ENCODE data around the gene ATPAF2. TPM values are rescaled to one million over a fixed set of nuclear protein-coding genes. Genes with fewer than 3 reads are reported as not detected.

ATPAF2 gene
- total RNA-seq, 2 experiments from 2014 or later: 31.0 to 33.3 TPM

DNA sequence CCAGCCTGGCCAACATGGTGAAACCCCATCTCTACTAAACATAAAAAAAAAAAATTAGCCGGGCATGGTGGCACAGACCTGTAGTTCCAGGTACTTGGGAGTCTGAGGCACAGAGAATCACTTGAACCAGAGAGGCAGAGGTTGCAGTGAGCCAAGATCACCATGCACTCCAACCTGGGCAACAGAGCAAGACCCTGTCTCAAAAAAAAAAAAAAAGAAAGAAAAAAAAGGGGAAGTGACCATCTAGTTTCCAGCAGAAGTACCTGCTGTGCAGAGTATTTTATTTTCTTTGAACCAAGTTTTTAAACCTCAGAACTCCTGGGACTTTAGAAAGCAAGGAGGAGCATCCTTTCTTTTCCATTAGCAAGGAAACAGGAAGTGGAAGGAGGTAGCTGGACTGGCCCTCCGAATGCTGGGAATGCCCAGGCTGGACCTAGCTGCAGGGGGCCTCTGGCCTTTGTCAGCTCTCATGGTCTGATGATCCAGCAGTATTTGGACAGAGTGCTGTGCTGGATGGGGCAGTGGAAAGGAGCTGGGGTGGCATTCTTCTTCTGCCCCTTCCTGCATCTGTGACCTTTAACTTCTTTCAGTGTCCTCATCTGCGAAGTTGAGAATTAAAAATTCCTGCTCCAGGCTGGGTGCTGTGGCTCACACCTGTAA, 6.9 kb upstream of the ATPAF2 start:
- DNase-seq: no peak
- peaks cover 3% of the 10 kb centered on the region for H3K36me3 Mint-ChIP-seq
- peaks cover 22% of the 10 kb centered on the region for H3K4me1 Mint-ChIP-seq
- H3K9me3 Mint-ChIP-seq: no peaks in the 10 kb centered on the region
- no peak overlapping the region for H3K27ac Mint-ChIP-seq
- H3K27me3 Mint-ChIP-seq: no peaks in the 10 kb centered on the region
- no peak overlapping the region for H3K4me3 Mint-ChIP-seq

DNA sequence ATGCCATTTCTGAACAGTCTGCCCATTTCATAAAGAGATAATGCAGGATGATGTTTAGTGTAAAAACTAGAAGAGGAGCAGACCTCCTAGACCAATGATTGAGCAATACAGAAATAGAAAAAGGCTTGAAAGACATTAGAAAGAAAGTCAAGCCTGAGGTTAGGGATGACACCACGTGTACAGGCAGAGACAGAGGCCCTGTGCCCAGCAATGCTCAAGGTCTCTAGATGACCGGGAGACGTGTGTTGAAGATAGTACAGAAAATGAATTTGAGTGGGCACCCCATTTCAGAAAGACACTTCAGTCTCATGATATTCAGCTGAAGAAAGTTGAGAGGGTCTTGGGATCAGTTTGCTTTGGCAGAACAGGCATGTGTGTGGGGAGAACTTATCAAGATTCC, 5.6 kb upstream of the ATPAF2 start:
- H3K9me3 Mint-ChIP-seq: no peaks in the 10 kb centered on the region
- H3K36me3 Mint-ChIP-seq: peaks cover 1% of the 10 kb centered on the region
- H3K4me3 Mint-ChIP-seq: no peak overlapping the region
- H3K4me1 Mint-ChIP-seq: peaks cover 30% of the 10 kb centered on the region
- H3K27ac Mint-ChIP-seq: no peak overlapping the region
- H3K27me3 Mint-ChIP-seq: no peaks in the 10 kb centered on the region
- DNase-seq: no peak

DNA sequence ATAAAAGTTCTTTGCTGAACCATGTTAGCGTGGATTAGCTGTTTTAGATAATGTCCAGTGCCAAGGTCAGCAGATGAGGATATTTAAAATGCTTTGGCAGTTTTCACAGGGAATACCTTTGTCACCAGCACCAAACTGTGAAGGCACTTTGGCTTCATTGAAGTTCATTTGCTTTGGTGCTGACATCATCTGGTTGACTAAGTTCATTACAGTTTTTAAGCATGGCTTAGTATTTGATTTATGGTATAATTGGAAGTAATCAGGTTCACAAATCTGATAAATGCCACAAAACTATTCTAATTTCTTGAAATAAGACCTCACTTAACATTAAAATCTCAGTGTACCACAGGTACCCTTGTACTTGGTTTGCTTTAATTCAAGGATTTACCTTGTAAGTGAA, 4.5 kb upstream of the ATPAF2 start:
- no peak overlapping the region for H3K4me3 Mint-ChIP-seq
- H3K27ac Mint-ChIP-seq: no peak overlapping the region
- no peaks in the 10 kb centered on the region for H3K9me3 Mint-ChIP-seq
- no peaks in the 10 kb centered on the region for H3K27me3 Mint-ChIP-seq
- peaks cover 1% of the 10 kb centered on the region for H3K36me3 Mint-ChIP-seq
- no peak for DNase-seq
- peaks cover 30% of the 10 kb centered on the region for H3K4me1 Mint-ChIP-seq

DNA sequence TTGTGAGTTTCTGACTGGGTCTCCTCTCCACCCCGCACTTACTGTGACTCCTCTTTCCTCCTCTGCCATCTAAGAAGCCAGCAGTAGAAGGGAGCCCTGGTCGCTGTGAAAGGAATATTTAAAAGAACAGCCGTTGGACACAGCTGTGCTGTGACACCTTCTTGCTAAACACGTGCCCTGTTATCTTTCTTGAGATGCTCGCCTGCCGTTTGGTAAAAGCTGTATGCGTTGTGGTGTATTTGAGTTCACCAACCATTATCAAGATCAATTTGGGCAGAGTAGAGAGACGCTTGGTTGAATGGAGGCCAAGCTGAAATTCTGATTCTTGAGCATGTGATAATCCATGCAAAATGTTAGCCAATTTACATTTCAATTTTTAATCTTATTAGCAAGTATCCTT, 4.0 kb upstream of the ATPAF2 start:
- no peak overlapping the region for H3K27ac Mint-ChIP-seq
- H3K27me3 Mint-ChIP-seq: no peaks in the 10 kb centered on the region
- peaks cover 34% of the 10 kb centered on the region for H3K4me1 Mint-ChIP-seq
- H3K9me3 Mint-ChIP-seq: no peaks in the 10 kb centered on the region
- no peak for DNase-seq
- no peak overlapping the region for H3K4me3 Mint-ChIP-seq
- H3K36me3 Mint-ChIP-seq: peaks cover 1% of the 10 kb centered on the region

DNA sequence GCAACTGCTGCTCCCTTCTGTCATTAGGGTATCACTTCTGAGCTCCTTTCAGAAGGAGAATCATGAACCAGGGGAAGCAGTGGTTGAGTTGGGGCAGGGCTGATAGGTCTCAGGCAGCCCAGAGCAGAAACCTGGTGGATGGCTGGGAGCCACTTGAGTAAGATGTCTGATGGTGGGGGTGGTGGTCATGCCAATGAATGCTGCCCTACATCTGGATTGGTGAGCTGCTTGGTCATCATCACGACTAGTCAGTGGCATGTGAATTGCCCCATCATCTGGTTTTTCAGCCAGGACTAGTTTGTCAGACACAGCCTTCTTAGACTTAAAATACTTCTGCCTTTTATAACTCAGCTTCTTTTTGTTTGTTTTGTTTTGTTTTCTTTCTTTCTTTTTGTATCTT, 2.8 kb upstream of the ATPAF2 start:
- no peak overlapping the region for H3K4me3 Mint-ChIP-seq
- no peaks in the 10 kb centered on the region for H3K27me3 Mint-ChIP-seq
- peaks cover 44% of the 10 kb centered on the region for H3K4me1 Mint-ChIP-seq

DNA sequence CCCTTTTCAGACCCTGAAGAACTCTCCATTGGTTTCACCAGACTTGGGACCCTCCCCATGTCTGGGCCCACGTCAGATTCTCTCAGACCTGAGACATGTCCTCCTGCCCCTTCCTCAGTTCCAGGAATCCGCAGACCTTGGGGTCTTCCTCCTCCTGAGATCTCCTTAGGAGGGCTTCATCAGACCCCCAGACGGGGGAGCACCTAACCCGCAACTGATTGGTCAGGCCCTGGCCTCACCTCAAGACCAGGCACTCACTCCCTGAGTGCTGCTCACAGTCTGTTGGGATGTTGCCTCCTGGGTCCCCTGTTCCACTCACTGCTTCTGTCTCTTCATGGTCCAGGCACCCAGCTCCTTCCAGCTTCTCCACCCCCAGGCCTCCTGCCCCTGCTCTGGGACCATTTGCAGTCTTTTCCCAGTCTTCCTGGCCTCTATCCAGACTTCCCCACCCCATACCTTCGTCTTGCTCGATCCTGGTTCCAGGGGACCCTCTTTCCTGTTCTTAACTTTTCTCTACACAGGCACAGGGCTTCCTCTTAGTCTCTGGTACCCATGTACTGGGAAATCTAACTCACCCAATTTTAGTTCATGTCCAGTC, 1.4 kb upstream of the ATPAF2 start:
- Mint-ChIP-seq H3K4me1 (peaks cover 50% of the 10 kb centered on the region), H3K36me3 (peaks cover 4% of the 10 kb centered on the region)
- no peak for DNase-seq

More for the DNA sequence above, 2.8 kb upstream of the ATPAF2 start:
- H3K27ac Mint-ChIP-seq: no peak overlapping the region
- peaks cover 5% of the 10 kb centered on the region for H3K36me3 Mint-ChIP-seq
- no peak for DNase-seq
- no peaks in the 10 kb centered on the region for H3K9me3 Mint-ChIP-seq

DNA sequence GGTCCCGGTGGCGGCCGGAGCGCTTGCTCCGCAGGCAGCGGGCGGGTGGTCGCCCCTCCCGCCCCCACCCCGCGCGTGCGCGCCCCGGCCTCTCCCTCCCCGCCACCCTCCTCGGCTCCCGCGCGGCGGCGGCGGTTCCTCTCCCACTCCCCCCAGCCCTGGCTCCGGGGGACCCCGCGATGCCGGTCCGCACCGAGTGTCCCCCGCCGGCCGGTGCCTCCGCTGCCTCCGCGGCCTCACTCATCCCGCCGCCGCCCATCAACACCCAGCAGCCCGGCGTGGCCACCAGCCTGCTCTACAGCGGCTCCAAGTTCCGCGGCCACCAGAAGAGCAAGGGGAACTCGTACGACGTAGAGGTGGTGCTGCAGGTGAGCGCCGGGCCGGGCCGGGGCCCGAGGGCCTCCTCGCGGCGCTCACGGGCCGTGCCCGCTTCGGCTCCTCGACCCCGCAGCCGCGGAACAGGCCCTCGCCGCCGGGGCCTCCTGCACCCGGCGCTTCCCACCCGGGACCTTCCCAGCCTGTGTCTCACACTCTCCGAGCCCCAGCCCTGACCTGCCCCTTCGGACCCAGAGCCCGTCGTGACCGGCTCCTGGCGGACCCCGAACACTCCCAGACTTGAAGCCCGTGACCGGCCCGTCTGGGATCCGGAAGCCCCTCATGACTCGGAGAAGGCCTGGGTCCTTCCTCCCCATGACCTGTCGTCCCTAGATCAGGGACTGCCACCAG, 730 bp upstream of the ATPAF2 start:
- peaks cover 4% of the 10 kb centered on the region for H3K36me3 Mint-ChIP-seq
- no peaks in the 10 kb centered on the region for H3K27me3 Mint-ChIP-seq
- no peaks in the 10 kb centered on the region for H3K9me3 Mint-ChIP-seq

More for the DNA sequence above, 1.4 kb upstream of the ATPAF2 start:
- Mint-ChIP-seq H3K4me3 (peak overlapping the region; percentile 91), H3K27me3 (no peaks in the 10 kb centered on the region), H3K9me3 (no peaks in the 10 kb centered on the region), H3K27ac (peak overlapping the region; percentile 85)

DNA sequence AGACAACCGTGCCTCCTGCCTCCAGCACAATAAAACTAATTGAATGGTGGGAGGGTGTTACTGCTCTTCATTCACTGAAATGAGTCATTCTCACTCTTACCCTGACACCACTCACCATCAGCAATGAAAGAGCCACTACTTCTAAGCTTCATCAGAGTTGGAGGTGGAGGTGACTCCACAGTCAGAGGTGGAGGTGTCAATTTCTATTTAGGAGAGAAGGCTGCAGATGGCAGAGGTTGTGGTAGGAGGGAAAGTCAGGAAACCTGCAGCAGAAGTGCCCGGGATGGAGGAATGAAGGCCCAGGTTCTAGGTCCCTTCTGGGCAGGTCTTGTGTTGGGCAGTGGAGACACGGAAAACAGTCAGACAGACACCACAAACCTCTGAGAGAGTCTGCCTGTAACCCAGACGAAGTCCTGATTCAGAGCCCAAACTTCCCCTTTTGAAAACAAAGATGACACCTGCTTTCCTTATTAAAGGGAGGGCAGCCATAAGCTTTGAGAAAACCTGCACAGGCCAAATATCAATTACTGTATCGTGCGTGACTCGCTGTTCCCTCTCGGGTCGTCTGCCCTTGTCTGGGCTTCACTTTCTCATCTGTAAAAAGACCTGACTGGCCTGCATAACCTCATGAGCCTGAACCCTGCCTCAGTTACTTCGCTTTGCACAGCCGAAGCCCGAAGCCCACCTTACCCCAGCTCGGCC, 668 bp downstream of the ATPAF2 start:
- Mint-ChIP-seq H3K27ac (peak overlapping the region; percentile 86), H3K36me3 (peaks cover 4% of the 10 kb centered on the region), H3K27me3 (no peaks in the 10 kb centered on the region), H3K4me3 (peak overlapping the region; percentile 85), H3K9me3 (no peaks in the 10 kb centered on the region), H3K4me1 (peaks cover 51% of the 10 kb centered on the region)
- DNase-seq: peak; percentile 40

More for the DNA sequence above, 730 bp upstream of the ATPAF2 start:
- DNase-seq: no peak
- Mint-ChIP-seq H3K27ac (peak overlapping the region; percentile 86), H3K4me1 (peaks cover 50% of the 10 kb centered on the region), H3K4me3 (peak overlapping the region; percentile 91)

DNA sequence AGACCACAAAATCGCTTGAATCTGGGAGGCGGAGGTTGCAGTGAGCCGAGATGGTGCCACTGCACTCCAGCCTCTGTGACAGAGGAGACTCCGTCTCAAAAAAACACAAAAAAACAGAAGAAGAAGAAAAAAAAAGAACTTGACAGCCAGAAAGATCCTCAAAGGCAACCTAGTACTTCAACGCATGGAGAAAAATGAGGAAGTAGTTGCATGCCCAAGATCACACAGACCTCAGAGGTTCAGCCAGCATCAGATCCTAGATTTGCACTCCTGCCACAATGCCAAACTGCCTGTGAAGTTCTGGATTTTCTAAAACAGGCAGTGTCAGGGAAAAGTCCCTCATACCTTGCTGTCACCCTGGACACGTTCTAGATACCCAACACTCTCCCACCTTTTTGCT, 1.5 kb downstream of the ATPAF2 start:
- H3K27me3 Mint-ChIP-seq: no peaks in the 10 kb centered on the region
- no peak for DNase-seq
- H3K4me1 Mint-ChIP-seq: peaks cover 51% of the 10 kb centered on the region
- H3K36me3 Mint-ChIP-seq: peaks cover 4% of the 10 kb centered on the region
- H3K4me3 Mint-ChIP-seq: peak overlapping the region; percentile 85
- H3K9me3 Mint-ChIP-seq: no peaks in the 10 kb centered on the region
- H3K27ac Mint-ChIP-seq: peak overlapping the region; percentile 55

DNA sequence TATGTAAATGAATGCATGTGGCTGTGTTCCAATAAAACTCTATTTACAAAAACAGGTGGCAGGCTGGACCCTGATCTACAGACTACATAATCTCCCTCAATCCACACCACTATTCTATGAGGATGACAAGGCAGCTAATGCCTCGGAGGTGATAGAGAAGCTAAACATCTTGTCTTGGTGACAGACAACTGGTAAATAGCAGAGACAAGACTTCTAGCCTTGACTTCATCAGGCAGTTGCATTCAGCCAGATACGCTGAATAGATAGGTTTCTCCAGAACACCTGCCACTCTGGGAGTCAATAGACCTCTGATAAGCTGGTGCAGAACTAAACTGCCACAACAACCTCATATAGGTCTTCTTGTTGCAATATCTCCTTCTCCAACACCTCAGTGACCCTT, 3.3 kb downstream of the ATPAF2 start:
- Mint-ChIP-seq H3K4me1 (peaks cover 39% of the 10 kb centered on the region), H3K4me3 (no peak overlapping the region), H3K27me3 (no peaks in the 10 kb centered on the region), H3K9me3 (no peaks in the 10 kb centered on the region), H3K36me3 (peaks cover 4% of the 10 kb centered on the region), H3K27ac (no peak overlapping the region)
- DNase-seq: no peak

DNA sequence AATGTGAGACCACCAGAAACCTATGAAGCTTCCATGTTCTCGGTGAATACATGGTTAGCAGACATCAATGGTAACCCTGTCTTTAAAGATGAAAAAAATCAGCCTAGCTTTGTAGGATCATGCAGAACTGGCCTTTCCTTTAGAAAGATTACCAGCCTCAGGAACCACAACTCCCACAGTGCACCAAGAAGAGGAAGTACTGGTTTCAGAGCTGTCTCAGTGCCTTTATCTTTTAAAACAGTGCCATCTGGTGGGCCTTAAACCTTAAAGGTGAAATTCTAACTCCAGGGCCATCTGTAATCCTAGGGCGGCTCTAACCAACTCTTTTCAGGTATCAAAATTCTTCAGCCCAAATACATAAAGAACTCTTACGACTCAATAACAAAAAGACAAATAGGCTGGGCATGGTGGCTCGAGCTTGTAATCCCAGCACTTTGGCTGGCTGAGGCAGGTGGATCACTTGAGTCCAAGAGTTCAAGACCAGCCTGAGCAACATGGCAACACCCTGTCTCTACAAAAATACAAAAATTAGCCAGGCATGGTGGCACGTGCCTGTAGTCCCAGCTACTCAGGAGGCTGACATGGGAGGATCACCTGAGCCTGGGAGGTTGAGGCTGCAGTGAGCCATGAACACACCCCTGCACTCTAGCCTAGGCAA, 5.4 kb downstream of the ATPAF2 start:
- peaks cover 33% of the 10 kb centered on the region for H3K4me1 Mint-ChIP-seq
- peaks cover 4% of the 10 kb centered on the region for H3K36me3 Mint-ChIP-seq
- DNase-seq: peak; percentile 36
- H3K9me3 Mint-ChIP-seq: no peaks in the 10 kb centered on the region
- H3K4me3 Mint-ChIP-seq: no peak overlapping the region
- no peaks in the 10 kb centered on the region for H3K27me3 Mint-ChIP-seq
- peak overlapping the region; percentile 45 for H3K27ac Mint-ChIP-seq

DNA sequence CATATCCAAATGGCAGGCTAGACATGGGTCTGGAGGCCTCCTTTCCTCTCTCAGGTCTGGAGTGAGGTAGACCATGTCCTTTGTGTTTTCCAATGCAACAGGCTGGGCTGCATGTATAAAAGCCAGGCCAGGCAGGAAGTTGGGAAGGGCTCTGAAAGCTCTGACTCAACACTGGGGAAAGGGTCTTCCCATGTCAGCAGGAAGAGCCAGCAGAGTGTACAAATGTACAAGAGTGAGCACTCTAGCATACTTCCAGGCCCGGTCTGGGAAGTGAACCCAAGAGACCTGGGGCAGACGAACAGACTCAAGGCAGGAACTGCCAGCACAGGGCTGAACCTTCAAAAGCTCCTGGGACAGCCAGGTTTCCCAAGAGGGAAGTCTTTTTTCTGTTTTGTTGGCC, 7.0 kb downstream of the ATPAF2 start:
- H3K27ac Mint-ChIP-seq: no peak overlapping the region
- H3K9me3 Mint-ChIP-seq: no peaks in the 10 kb centered on the region
- H3K4me1 Mint-ChIP-seq: peaks cover 18% of the 10 kb centered on the region
- H3K36me3 Mint-ChIP-seq: peaks cover 1% of the 10 kb centered on the region
- DNase-seq: no peak
- no peaks in the 10 kb centered on the region for H3K27me3 Mint-ChIP-seq
- H3K4me3 Mint-ChIP-seq: no peak overlapping the region

DNA sequence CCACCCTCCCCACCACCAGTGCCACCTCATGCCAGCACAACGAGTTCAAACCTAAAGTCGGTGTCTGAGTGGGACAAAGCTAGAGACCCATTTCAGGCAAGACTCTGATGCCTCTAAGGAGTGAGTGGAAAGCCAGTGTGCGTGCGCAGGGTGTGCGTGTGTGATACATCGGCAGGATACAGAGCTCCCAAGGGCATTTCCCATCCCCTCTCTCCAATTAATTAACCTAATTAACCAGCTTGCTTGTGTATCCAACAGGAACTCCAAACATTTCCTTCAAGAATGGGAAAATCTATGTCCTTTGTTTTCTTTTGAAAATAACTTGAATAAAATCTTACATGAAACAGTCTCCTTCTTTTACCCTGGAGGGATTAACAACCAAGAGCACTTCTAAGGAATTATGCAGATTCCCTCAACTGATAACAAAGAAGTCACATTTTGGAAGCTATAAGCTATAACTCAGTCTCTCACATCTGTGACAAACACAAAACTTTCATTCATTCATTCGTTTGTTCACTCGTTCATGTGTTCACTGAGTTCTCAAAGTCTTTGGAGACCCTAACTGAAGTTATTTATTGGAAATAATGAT, 9.9 kb downstream of the ATPAF2 start:
- no peak overlapping the region for H3K27ac Mint-ChIP-seq
- no peaks in the 10 kb centered on the region for H3K27me3 Mint-ChIP-seq
- peaks cover 31% of the 10 kb centered on the region for H3K4me1 Mint-ChIP-seq
- H3K4me3 Mint-ChIP-seq: no peak overlapping the region
- DNase-seq: no peak
- no peaks in the 10 kb centered on the region for H3K9me3 Mint-ChIP-seq
- H3K36me3 Mint-ChIP-seq: peaks cover 6% of the 10 kb centered on the region

DNA sequence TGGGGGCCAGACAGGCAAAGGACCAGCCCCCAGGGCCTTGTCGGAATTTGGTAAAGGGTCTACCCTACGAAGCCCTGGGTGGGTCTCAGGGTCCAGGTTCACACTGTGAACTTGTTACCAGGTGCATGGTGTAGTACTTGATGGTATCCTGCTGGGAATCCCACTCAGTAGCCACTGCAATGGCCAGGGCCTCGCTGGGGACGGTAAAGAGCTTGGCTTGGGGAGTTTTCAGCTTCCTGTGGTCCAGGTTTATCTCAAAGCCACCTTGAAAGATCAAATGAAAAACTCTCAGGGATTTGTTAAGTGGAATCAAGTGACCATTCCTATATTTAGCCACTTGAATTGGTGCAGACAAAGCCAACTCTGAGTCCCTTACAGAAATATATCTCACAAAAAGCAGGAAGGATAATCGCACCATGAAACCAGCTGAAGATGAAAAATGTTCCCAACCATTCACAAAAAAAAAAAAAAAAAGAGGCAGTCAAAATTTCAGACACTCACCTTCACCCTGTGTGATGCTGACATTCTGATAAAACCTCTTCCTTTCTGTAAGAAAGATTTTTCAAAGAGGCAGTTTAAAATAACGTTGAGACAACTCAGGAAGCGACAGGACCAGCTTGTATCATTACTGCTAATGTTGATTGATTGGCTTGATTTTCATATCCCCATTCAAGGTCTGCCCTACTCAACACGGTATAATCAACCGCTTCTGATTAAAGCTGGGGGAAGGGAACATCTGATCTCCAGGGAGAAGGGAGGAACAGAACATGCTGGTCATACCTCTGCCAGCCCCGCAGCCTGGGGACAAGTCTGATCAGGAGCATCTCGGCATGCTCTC, 10.6 kb downstream of the ATPAF2 start:
- H3K4me3 Mint-ChIP-seq: no peak overlapping the region
- DNase-seq: no peak
- H3K27ac Mint-ChIP-seq: no peak overlapping the region
- no peaks in the 10 kb centered on the region for H3K9me3 Mint-ChIP-seq
- peaks cover 6% of the 10 kb centered on the region for H3K36me3 Mint-ChIP-seq
- peaks cover 27% of the 10 kb centered on the region for H3K4me1 Mint-ChIP-seq
- no peaks in the 10 kb centered on the region for H3K27me3 Mint-ChIP-seq
